NCI-H2227 (cell line): ENCODE measurements around the gene SUSD6.
"Not testable (repeated sequence)": the region's sequence is repeated elsewhere in the genome, so short reads cannot be mapped to it uniquely, and the experiment has no call there.

Experiments used
- DNase-seq: peaks from one replicate; lab custom pipeline; 2025; ENCODE audit not compliant: unreplicated experiment; lab: John Stamatoyannopoulos, UW

Gene SUSD6

GRCh38 chr14:69647642-69648041 is 36.2 kb downstream of the SUSD6 start:
- DNase-seq = not testable (repeated sequence)

GRCh38 chr14:69648480-69649451 is 37.4 kb downstream of the SUSD6 start:
- no peak for DNase-seq

- DNase-seq = no peak
These were observed 39.6 kb downstream of the SUSD6 start for GRCh38 chr14:69650948-69651369.

- no peak for DNase-seq
These were observed 40.3 kb downstream of the SUSD6 start for GRCh38 chr14:69651664-69652063.

- no peak for DNase-seq
These were observed 41.7 kb downstream of the SUSD6 start for GRCh38 chr14:69652942-69653684.

- no peak for DNase-seq
These were observed 42.7 kb downstream of the SUSD6 start for GRCh38 chr14:69654116-69654515.

GRCh38 chr14:69657950-69658355 is 46.6 kb downstream of the SUSD6 start:
- no peak for DNase-seq

GRCh38 chr14:69658664-69659261 is 47.4 kb downstream of the SUSD6 start:
- DNase-seq = no peak

- DNase-seq = no peak
These were observed 49.2 kb downstream of the SUSD6 start for GRCh38 chr14:69660344-69661193.

- DNase-seq = no peak
These were observed 49.8 kb downstream of the SUSD6 start for GRCh38 chr14:69661194-69661537.

- DNase-seq = no peak
These were observed 51.4 kb downstream of the SUSD6 start for GRCh38 chr14:69662636-69663299.

GRCh38 chr14:69663300-69663643 is 51.9 kb downstream of the SUSD6 start:
- no peak for DNase-seq

GRCh38 chr14:69664265-69664664 is 52.9 kb downstream of the SUSD6 start:
- no peak for DNase-seq

- no peak for DNase-seq
These were observed 53.6 kb downstream of the SUSD6 start for GRCh38 chr14:69664865-69665526.

GRCh38 chr14:69665631-69666030 is 54.2 kb downstream of the SUSD6 start:
- no peak for DNase-seq

- DNase-seq = no peak
These were observed 54.7 kb downstream of the SUSD6 start for GRCh38 chr14:69666112-69666511.

- DNase-seq = no peak
These were observed 55.4 kb downstream of the SUSD6 start for GRCh38 chr14:69666690-69667211.

GRCh38 chr14:69667938-69668335 is 56.5 kb downstream of the SUSD6 start:
- no peak for DNase-seq

GRCh38 chr14:69669375-69669774 is 58.0 kb downstream of the SUSD6 start:
- DNase-seq = no peak

- no peak for DNase-seq
These were observed 58.7 kb downstream of the SUSD6 start for GRCh38 chr14:69670093-69670492.
